Lower lobe of right lung (tissue), 2 donors: Measurements from ENCODE around the gene MYH3. TPM values are rescaled to one million over a fixed set of nuclear protein-coding genes. Genes with fewer than 3 reads are reported as not detected.

Experiments used
- ATAC-seq, 2 donors: fragments of 200-7000 bp; cut with Tn5 transposase; one replicate each; pipeline ENCODE4 v1.9.1; 2020 to 2022; ENCODE audit warnings: mild to moderate bottlenecking in 2 of 2, moderate library complexity in 2 of 2
- DNase-seq: peaks from one replicate; pipeline ENCODE4 v3.0.0-alpha.2; 2020
- H3K27ac ChIP-seq: fragments of 200-600 bp; one replicate; pipeline ENCODE4 v1.8.0; 2022
- H3K27me3 ChIP-seq: fragments of 200-600 bp; one replicate; pipeline ENCODE4 v1.8.0; 2022; ENCODE audit warnings: low read depth
- H3K36me3 ChIP-seq: fragments of 200-600 bp; one replicate; pipeline ENCODE4 v1.8.0; 2022; ENCODE audit warnings: mild to moderate bottlenecking
- H3K4me1 ChIP-seq: fragments of 200-600 bp; one replicate; pipeline ENCODE4 v1.8.0; 2022
- H3K4me3 ChIP-seq: fragments of 200-600 bp; one replicate; pipeline ENCODE4 v1.8.0; 2022; ENCODE audit warnings: mild to moderate bottlenecking
- H3K9me3 ChIP-seq: fragments of 200-600 bp; one replicate; pipeline ENCODE4 v1.8.0; 2022
- CTCF ChIP-seq: fragments of 200-600 bp; IDR thresholded peaks from one replicate; pipeline ENCODE4 v1.8.0; 2022; ENCODE audit warnings: antibody characterized with exemption, mild to moderate bottlenecking
- intact Hi-C: fragments of 100-400 bp; cut with DNase I; formaldehyde crosslinking; loops from one replicate; pipeline ENCODE4 v1.11.0; 2022
- total RNA-seq: library from RNA; stranded (reverse); fragmentation: NEBNext Ultra II Directional; extraction: Animal tissue kit (Norgen Biotek cat#: 25700); gene quantifications from one replicate; pipeline ENCODE4 v1.2.1, GENCODE V29; 2021
- donor health status: DM: no; HTN: yes; CAD: no; lungs with severe emphysema.

MYH3 gene
- total RNA-seq, 1 donor from 2014 or later = 1.2 TPM

DNA sequence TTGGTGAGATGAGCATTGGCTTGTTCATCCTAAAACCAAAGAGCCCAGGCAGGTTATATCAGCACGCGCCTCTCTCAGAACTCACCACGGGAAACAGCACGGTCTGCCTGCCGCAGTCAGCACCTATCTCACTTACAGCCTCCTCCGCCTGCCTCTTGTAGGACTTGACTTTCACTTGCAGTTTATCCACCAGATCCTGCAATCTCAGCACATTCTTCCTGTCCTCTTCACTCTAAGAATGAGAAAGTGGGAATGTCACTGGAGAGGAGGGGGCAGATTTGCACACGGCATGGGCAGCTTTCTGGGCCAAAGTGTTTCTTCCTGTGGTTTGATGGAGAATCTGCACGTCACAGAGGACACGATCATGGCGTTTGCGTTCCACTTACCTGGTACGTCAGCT, 27.4 kb downstream of the MYH3 start:
- peaks cover 2% of the 10 kb centered on the region for H3K36me3 ChIP-seq
- H3K4me1 ChIP-seq = no peaks in the 10 kb centered on the region
- H3K4me3 ChIP-seq = no peak overlapping the region
- H3K27me3 ChIP-seq = peaks cover 2% of the 10 kb centered on the region
- TF ChIP-seq CTCF = no peak
- intact Hi-C loops = no loop called here
- H3K27ac ChIP-seq = no peak overlapping the region
- ATAC-seq (no peak), DNase-seq (no peak)
- H3K9me3 ChIP-seq = no peaks in the 10 kb centered on the region

- intact Hi-C loops = no loop called here
- ATAC-seq (no peak), DNase-seq (no peak)
- no peaks in the 10 kb centered on the region for H3K36me3 ChIP-seq
- H3K27me3 ChIP-seq = peaks cover 3% of the 10 kb centered on the region
- H3K27ac ChIP-seq = no peak overlapping the region
- H3K4me1 ChIP-seq = no peaks in the 10 kb centered on the region
- peak; percentile 35 for TF ChIP-seq CTCF
- no peak overlapping the region for H3K4me3 ChIP-seq
- no peaks in the 10 kb centered on the region for H3K9me3 ChIP-seq
Measured at GRCh38 chr17:10628756-10629155, 28.4 kb downstream of the MYH3 start.

DNA sequence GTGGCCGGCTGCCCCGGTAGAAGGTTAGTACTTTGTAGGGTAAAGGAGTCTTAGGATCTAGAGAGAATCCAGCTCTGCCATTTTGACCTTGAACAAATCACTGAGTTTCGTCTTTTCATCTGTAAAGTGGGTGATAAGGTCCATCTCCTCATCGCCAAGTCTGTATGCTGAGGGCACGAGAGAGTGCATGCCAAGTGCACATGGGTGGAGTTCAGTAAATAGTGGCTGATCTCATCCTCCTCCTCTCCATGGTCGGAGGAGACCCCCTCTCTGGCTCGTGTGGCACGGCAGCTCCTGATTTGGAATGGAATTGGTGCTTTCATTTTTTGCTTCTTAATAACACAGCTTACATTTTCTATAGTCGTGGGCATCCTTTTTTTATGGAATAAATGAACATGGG, 30.7 kb downstream of the MYH3 start:
- Histone ChIP-seq H3K9me3 (no peaks in the 10 kb centered on the region), H3K27ac (no peak overlapping the region), H3K4me3 (no peak overlapping the region), H3K36me3 (no peaks in the 10 kb centered on the region), H3K4me1 (no peaks in the 10 kb centered on the region), H3K27me3 (peaks cover 3% of the 10 kb centered on the region)
- ATAC-seq = no peak
- no peak for DNase-seq
- intact Hi-C loops = no loop called here
- TF ChIP-seq CTCF = no peak

- Histone ChIP-seq H3K4me3 (no peak overlapping the region), H3K27me3 (peaks cover 3% of the 10 kb centered on the region), H3K9me3 (no peaks in the 10 kb centered on the region), H3K4me1 (no peaks in the 10 kb centered on the region), H3K27ac (no peak overlapping the region), H3K36me3 (no peaks in the 10 kb centered on the region)
- no peak for TF ChIP-seq CTCF
- intact Hi-C loops = no loop called here
- DNase-seq (no peak), ATAC-seq (no peak)
Measured at GRCh38 chr17:10624969-10625368, 32.1 kb downstream of the MYH3 start.

DNA sequence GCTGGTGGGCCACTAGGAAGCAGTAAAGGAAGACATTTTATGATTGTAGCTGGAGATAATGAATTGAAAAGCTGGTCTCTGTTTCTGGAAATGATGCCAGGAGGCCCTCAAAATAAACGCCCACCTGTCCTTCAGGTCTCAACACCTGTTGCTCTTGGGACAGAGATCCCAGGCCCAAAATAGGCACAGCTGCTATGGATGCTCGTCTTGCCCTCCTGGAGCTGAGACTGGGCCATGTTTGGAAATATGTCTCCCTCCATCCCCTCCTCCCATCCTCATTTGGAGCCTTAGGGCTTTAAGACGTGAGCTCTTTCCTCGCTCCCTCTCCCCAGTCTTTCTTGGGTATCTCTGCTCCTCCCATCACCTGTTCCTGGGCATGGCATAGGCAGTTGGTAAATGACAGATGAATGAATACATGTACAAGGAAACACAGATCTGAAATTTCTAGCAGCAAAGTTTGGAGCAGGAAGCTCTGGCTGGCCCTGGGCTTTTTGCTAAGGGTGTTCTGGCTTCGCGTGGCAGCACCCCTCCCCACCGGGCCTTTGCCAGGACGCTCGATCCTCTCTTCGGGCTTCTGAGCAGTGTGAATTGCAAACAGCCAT, 33.3 kb downstream of the MYH3 start:
- intact Hi-C loops = no loop called here
- TF ChIP-seq CTCF = no peak
- no peak for ATAC-seq
- H3K4me3 ChIP-seq = no peak overlapping the region
- peaks cover 3% of the 10 kb centered on the region for H3K27me3 ChIP-seq
- H3K4me1 ChIP-seq = no peaks in the 10 kb centered on the region
- no peak overlapping the region for H3K27ac ChIP-seq
- no peaks in the 10 kb centered on the region for H3K9me3 ChIP-seq
- no peaks in the 10 kb centered on the region for H3K36me3 ChIP-seq
- no peak for DNase-seq
